Suprapubic skin (tissue), 4 donors: ENCODE results near the gene EPB41L4B. TPM values are rescaled to one million over a fixed set of nuclear protein-coding genes. Genes with fewer than 3 reads are reported as not detected.
A peak's percentile ranks its signal among the peaks of the same experiment; 100 is the strongest.

ENCODE experiments used
- DNase-seq, 2 donors: peaks; one replicate each; pipeline ENCODE4 v3.0.0-alpha.2; 2019; ENCODE audit warnings: low spot score in 2 of 2
- H3K27ac ChIP-seq: fragments of 200-600 bp; sonication (generic); one replicate; pipeline ENCODE4 v1.5.1; 2019
- H3K27me3 ChIP-seq: fragments of 200-600 bp; sonication (generic); one replicate; pipeline ENCODE4 v1.5.1; 2019
- H3K36me3 ChIP-seq: fragments of 200-600 bp; sonication (generic); one replicate; pipeline ENCODE4 v1.5.1; 2019
- H3K4me1 ChIP-seq: fragments of 200-600 bp; sonication (generic); one replicate; pipeline ENCODE4 v1.5.1; 2019
- H3K4me3 ChIP-seq: fragments of 200-600 bp; sonication (generic); one replicate; pipeline ENCODE4 v1.5.1; 2019; ENCODE audit warnings: mild to moderate bottlenecking
- H3K9me3 ChIP-seq: fragments of 200-600 bp; sonication (generic); one replicate; pipeline ENCODE4 v1.5.1; 2019
- EP300 ChIP-seq: sonication (generic); formaldehyde crosslinking; IDR thresholded peaks from one replicate; pipeline ENCODE4 v1.6.1; 2017; ENCODE audit warnings: antibody characterized with exemption
- POLR2A ChIP-seq, 2 donors: fragments of 450-650 bp; IDR thresholded peaks; one replicate each; pipeline ENCODE4 v1.6.1; 2017; ENCODE audit warnings: antibody characterized with exemption in 2 of 2, mild to moderate bottlenecking in 2 of 2, moderate library complexity in 2 of 2
- POLR2AphosphoS5 ChIP-seq, 3 donors: sonication (generic); formaldehyde crosslinking; IDR thresholded peaks; one replicate each; pipeline ENCODE4 v1.6.1; 2017; ENCODE audit warnings: antibody characterized with exemption in 3 of 3
- WGBS: methylation state at CpG from one replicate; pipeline ENCODE4 v1.1.5; 2018; 5-methylcytosine and 5-hydroxymethylcytosine counted together
- total RNA-seq, 4 donors: library from RNA; depleted of rRNA; stranded (reverse); fragments of >200 nt; gene quantifications; one replicate each; pipeline ENCODE4 v1.1.0, GENCODE V29; 2016
- TF ChIP-seq, protein P1 (sequence below), 2 donors: fragments of 200-600 bp in 1 of 2; fragments of 450-650 bp in 1 of 2; sonication (generic) in 1 of 2; IDR thresholded peaks; one replicate each; pipeline ENCODE4 v1.5.1; 2016 to 2019; ENCODE audit warnings: antibody characterized with exemption in 2 of 2, mild to moderate bottlenecking in 1 of 2, moderate library complexity in 1 of 2

The EPB41L4B gene
- total RNA-seq, 4 donors from 2014 or later: 22.4 to 27.4 (median 25.1) TPM

DNA sequence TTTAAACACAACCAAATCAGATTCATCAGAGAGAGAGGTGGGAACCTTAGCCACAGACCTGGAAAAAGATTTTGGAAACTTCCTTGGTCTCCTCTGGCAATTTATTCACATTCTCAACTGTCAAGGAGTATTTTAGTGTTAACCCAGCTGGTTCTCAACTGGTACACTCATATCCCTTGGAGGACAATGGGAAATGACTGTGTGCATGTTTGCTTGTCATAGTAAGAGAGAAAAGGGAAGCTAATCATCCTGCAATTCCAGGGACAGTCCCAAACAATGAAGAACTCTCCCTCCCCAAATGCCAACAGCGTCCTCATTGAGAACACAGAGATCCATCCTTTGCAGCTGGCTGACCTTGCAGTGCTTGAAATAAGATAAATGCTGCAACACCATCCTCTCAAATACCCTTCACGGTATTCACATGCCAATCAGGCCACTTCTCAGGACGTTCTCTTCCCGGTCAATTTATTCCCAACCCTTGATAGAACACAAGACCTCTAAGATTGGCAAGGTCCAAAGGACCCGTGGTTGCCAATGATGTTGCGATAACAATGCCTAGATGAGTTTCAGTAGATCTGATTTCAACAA, 75.5 kb downstream of the EPB41L4B start:
- WGBS: 88% methylated on average over 6 of the region's 6 CpGs
- Histone ChIP-seq H3K4me3 (no peak overlapping the region), H3K27ac (no peak overlapping the region), H3K27me3 (no peaks in the 10 kb centered on the region), H3K9me3 (no peaks in the 10 kb centered on the region), H3K4me1 (no peaks in the 10 kb centered on the region), H3K36me3 (no peaks in the 10 kb centered on the region)
- TF ChIP-seq POLR2A (IDR thresholded peaks at IDR 0.05): no peak
- TF ChIP-seq, protein P1, sequence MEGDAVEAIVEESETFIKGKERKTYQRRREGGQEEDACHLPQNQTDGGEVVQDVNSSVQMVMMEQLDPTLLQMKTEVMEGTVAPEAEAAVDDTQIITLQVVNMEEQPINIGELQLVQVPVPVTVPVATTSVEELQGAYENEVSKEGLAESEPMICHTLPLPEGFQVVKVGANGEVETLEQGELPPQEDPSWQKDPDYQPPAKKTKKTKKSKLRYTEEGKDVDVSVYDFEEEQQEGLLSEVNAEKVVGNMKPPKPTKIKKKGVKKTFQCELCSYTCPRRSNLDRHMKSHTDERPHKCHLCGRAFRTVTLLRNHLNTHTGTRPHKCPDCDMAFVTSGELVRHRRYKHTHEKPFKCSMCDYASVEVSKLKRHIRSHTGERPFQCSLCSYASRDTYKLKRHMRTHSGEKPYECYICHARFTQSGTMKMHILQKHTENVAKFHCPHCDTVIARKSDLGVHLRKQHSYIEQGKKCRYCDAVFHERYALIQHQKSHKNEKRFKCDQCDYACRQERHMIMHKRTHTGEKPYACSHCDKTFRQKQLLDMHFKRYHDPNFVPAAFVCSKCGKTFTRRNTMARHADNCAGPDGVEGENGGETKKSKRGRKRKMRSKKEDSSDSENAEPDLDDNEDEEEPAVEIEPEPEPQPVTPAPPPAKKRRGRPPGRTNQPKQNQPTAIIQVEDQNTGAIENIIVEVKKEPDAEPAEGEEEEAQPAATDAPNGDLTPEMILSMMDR (IDR thresholded peaks at IDR 0.05): no peak
- no peak for TF ChIP-seq POLR2AphosphoS5 (IDR thresholded peaks at IDR 0.05)
- no peak for TF ChIP-seq EP300
- DNase-seq: no peak

DNA sequence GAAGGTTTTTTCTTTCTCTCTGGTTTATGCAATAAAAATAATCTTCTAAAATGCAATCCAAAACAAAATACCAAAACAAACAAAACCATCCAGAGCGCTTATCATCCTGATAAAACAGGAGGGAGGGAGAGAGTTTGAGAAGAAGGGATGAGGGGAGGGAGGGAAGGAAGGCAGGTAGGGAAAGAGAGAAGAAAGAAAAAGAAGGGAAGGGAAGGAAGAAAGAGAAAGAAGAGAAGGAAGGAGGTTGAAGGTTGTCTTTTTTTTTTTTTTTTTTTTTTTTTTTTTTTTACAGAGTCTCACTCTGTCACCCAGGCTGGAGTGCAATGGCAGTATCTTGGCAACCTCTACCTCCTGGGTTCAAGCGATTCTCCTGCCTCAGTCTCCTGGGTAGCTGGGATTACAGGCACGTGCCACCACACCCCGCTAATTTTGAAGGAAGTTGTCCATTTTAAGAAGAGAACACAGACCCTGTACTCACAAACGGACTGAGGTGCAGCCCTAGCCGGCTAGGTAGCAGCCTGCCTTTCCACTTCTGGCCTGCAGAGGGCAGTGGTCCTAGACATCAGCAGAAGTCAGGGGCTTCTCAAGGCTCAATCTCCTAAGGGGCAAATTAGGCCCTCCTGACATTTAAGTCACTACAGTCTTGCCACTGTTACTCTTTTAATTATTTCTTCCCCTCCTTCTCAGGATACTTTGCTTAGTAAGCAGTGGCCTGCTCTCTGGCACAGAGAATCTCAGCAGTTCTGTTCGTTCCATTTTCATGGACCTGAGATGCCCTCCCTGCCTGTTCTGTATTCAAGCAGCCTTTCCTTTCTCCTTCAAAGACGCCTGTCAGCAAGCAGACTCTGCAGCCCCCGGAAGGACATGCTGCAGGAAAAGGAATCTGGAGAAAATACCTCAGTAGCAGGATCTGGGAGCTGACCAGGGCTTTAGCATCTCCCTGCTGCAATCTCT, 76.4 kb downstream of the EPB41L4B start:
- H3K27me3 ChIP-seq: no peaks in the 10 kb centered on the region
- H3K27ac ChIP-seq: no peak overlapping the region
- no peaks in the 10 kb centered on the region for H3K4me1 ChIP-seq
- no peaks in the 10 kb centered on the region for H3K36me3 ChIP-seq
- H3K4me3 ChIP-seq: no peak overlapping the region
- no peaks in the 10 kb centered on the region for H3K9me3 ChIP-seq
- 27% methylated on average over 9 of the region's 9 CpGs for WGBS
- DNase-seq: peak in 1 of 2 donors; percentile 72
- TF ChIP-seq POLR2AphosphoS5 (IDR thresholded peaks at IDR 0.05): no peak
- TF ChIP-seq, protein P1 (IDR thresholded peaks at IDR 0.05): peak; percentile 73 to 94

DNA sequence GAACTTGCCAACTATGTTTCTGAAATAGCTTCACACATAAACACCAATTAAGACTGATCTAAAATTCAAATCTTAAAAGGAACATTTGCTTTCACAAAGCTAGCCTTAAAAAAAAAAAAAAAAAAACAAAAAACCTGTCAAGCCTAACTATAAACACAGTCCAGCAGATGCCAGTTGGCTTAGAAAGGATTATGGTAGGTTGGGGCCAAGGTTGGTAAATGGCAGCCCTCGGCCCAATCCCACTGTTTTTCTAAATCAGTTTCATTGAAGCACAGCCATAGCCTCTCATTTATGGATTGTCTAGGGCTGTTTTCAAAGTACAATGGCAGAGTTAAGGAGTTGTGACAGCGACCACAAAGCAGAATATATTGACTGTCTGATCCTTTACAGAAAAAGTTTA, 78.1 kb downstream of the EPB41L4B start:
- DNase-seq: no peak
- no peaks in the 10 kb centered on the region for H3K9me3 ChIP-seq
- TF ChIP-seq POLR2A (IDR thresholded peaks at IDR 0.05) (no peak), POLR2AphosphoS5 (IDR thresholded peaks at IDR 0.05) (no peak)
- no peaks in the 10 kb centered on the region for H3K27me3 ChIP-seq
- no peak overlapping the region for H3K27ac ChIP-seq
- no peaks in the 10 kb centered on the region for H3K36me3 ChIP-seq
- WGBS: 87% methylated on average over 2 of the region's 2 CpGs
- H3K4me3 ChIP-seq: no peak overlapping the region
- H3K4me1 ChIP-seq: no peaks in the 10 kb centered on the region

DNA sequence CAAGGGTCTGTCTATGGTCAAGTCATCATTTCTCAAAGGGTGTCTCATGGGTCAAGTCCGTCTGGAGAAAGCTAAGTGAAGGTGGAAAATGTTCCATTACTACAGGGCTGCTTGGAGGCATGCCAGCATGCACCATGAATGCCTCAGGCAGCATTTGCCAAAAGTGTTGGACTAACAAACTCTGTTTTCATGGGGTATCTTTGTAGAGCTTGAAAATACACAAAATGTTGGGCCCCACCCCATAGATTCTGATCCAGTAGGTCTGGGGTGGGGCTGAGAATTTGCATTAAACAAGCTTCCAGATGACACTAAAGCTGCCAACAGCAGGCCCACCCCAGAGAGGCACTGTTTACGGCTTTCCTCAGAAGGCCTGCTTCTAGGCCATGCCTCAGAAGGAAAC, 78.8 kb downstream of the EPB41L4B start:
- H3K27ac ChIP-seq: no peak overlapping the region
- no peaks in the 10 kb centered on the region for H3K9me3 ChIP-seq
- WGBS: 50% methylated on average over 2 of the region's 2 CpGs
- TF ChIP-seq POLR2A (IDR thresholded peaks at IDR 0.05): no peak
- no peak for TF ChIP-seq POLR2AphosphoS5 (IDR thresholded peaks at IDR 0.05)
- no peak for TF ChIP-seq EP300
- TF ChIP-seq, protein P1 (IDR thresholded peaks at IDR 0.05): no peak
- no peaks in the 10 kb centered on the region for H3K27me3 ChIP-seq
- H3K4me1 ChIP-seq: no peaks in the 10 kb centered on the region
- no peak overlapping the region for H3K4me3 ChIP-seq
- no peak for DNase-seq
- H3K36me3 ChIP-seq: no peaks in the 10 kb centered on the region

DNA sequence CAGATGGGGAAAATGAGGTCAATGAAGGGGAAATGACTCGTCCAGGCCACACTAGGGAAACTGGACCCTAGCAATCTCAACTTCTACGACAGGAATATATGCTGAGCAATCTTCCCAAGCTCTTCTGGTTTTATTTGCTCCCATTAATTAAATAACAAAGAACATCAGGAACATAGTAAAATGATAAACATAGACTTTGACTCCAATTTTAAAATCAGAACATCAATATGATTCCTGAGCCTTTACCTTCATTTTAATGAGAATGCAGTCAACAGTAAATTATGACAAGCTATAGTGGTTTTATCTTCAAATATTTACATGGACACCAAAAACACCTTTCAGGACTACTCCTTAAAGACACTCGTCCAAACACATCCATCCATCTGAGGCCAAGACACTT, 79.7 kb downstream of the EPB41L4B start:
- 82% methylated on average over 3 of the region's 3 CpGs for WGBS
- no peaks in the 10 kb centered on the region for H3K36me3 ChIP-seq
- no peak overlapping the region for H3K4me3 ChIP-seq
- no peak for DNase-seq
- TF ChIP-seq, protein P1 (IDR thresholded peaks at IDR 0.05): no peak
- no peak for TF ChIP-seq EP300
- no peak for TF ChIP-seq POLR2AphosphoS5 (IDR thresholded peaks at IDR 0.05)
- TF ChIP-seq POLR2A (IDR thresholded peaks at IDR 0.05): no peak
- no peaks in the 10 kb centered on the region for H3K27me3 ChIP-seq
- H3K4me1 ChIP-seq: no peaks in the 10 kb centered on the region
- H3K27ac ChIP-seq: no peak overlapping the region
- no peaks in the 10 kb centered on the region for H3K9me3 ChIP-seq
